Liver (tissue), 3 donors: ENCODE results near the gene CPS1.

Experiments used
- EGR1 ChIP-seq, 2 donors: IDR thresholded peaks; 2 replicates each; pipeline ENCODE4 v1.6.1; 2016 to 2018; ENCODE audit warnings: antibody characterized with exemption in 2 of 2, low read depth in 2 of 2
- FOXA1 ChIP-seq: IDR thresholded peaks from 2 replicates; pipeline ENCODE4 v1.6.1; 2016; ENCODE audit warnings: antibody characterized with exemption
- GABPA ChIP-seq, 2 donors: IDR thresholded peaks in 1 of 2; conservative IDR thresholded peaks in 1 of 2; 2 replicates each; pipeline ENCODE4 v1.6.1; 2016; ENCODE audit warnings: antibody characterized with exemption in 2 of 2, mild to moderate bottlenecking in 1 of 2, moderate library complexity in 1 of 2
- JUND ChIP-seq, 2 donors: IDR thresholded peaks; 2 replicates each; pipeline ENCODE4 v1.6.1; 2016; ENCODE audit warnings: antibody characterized with exemption in 2 of 2
- SP1 ChIP-seq: IDR thresholded peaks from 2 replicates; pipeline ENCODE4 v1.6.1; 2018; ENCODE audit warnings: antibody characterized with exemption, mild to moderate bottlenecking
- TAF1 ChIP-seq: conservative IDR thresholded peaks from 2 replicates; pipeline ENCODE4 v1.6.1; 2016; ENCODE audit warnings: antibody characterized with exemption, mild to moderate bottlenecking
- YY1 ChIP-seq: IDR thresholded peaks from 2 replicates; pipeline ENCODE4 v1.6.1; 2016; ENCODE audit warnings: antibody characterized with exemption, mild to moderate bottlenecking
- TF ChIP-seq, protein P1 (sequence below): IDR thresholded peaks from 2 replicates; pipeline ENCODE4 v1.6.1; 2016; ENCODE audit warnings: antibody characterized with exemption
- TF ChIP-seq, protein P2 (sequence below): fragments of 150-350 bp; IDR thresholded peaks from 2 replicates; pipeline ENCODE4 v1.5.1; 2017; ENCODE audit warnings: improper control_type of control experiment, low read depth, low read length; ENCODE audit not compliant: missing input control
- TF ChIP-seq, protein P3 (sequence below): IDR thresholded peaks from 2 replicates; pipeline ENCODE4 v1.6.1; 2016; ENCODE audit warnings: antibody characterized with exemption, mild to moderate bottlenecking
- TF ChIP-seq, protein P4 (sequence below): IDR thresholded peaks from 2 replicates; pipeline ENCODE4 v1.6.1; 2016; ENCODE audit warnings: antibody characterized with exemption
- donor health status: healthy.
- donor health status: healthy.

DNA sequence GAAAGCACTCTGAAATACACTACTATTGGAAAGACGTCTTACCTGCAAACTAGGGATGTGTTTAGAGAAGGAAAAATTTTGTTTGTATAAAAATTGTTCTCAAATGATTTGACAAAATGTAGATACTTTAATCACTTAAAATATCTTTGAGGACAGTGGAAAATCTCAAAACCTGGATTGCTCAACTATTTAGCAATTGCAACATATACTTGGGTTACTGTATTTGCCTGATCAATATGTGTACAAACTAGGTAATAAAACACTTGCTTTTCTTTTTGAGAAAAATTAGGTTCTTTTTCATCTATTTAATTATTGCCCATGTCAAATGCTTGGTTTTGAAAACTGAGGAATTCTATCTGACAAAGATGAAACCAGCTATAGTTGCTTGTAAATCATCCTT lies 60.9 kb downstream of the CPS1 start:
- no peak for TF ChIP-seq TAF1
- TF ChIP-seq, protein P1, sequence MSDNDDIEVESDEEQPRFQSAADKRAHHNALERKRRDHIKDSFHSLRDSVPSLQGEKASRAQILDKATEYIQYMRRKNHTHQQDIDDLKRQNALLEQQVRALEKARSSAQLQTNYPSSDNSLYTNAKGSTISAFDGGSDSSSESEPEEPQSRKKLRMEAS: no peak
- TF ChIP-seq, protein P2, sequence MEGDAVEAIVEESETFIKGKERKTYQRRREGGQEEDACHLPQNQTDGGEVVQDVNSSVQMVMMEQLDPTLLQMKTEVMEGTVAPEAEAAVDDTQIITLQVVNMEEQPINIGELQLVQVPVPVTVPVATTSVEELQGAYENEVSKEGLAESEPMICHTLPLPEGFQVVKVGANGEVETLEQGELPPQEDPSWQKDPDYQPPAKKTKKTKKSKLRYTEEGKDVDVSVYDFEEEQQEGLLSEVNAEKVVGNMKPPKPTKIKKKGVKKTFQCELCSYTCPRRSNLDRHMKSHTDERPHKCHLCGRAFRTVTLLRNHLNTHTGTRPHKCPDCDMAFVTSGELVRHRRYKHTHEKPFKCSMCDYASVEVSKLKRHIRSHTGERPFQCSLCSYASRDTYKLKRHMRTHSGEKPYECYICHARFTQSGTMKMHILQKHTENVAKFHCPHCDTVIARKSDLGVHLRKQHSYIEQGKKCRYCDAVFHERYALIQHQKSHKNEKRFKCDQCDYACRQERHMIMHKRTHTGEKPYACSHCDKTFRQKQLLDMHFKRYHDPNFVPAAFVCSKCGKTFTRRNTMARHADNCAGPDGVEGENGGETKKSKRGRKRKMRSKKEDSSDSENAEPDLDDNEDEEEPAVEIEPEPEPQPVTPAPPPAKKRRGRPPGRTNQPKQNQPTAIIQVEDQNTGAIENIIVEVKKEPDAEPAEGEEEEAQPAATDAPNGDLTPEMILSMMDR: no peak
- no peak for TF ChIP-seq FOXA1
- TF ChIP-seq SP1: no peak
- TF ChIP-seq YY1: no peak
- TF ChIP-seq GABPA (IDR thresholded peaks at IDR 0.05 in 1 of 2, conservative IDR thresholded peaks at IDR 0.05 in 1 of 2): no peak
- TF ChIP-seq, protein P3, sequence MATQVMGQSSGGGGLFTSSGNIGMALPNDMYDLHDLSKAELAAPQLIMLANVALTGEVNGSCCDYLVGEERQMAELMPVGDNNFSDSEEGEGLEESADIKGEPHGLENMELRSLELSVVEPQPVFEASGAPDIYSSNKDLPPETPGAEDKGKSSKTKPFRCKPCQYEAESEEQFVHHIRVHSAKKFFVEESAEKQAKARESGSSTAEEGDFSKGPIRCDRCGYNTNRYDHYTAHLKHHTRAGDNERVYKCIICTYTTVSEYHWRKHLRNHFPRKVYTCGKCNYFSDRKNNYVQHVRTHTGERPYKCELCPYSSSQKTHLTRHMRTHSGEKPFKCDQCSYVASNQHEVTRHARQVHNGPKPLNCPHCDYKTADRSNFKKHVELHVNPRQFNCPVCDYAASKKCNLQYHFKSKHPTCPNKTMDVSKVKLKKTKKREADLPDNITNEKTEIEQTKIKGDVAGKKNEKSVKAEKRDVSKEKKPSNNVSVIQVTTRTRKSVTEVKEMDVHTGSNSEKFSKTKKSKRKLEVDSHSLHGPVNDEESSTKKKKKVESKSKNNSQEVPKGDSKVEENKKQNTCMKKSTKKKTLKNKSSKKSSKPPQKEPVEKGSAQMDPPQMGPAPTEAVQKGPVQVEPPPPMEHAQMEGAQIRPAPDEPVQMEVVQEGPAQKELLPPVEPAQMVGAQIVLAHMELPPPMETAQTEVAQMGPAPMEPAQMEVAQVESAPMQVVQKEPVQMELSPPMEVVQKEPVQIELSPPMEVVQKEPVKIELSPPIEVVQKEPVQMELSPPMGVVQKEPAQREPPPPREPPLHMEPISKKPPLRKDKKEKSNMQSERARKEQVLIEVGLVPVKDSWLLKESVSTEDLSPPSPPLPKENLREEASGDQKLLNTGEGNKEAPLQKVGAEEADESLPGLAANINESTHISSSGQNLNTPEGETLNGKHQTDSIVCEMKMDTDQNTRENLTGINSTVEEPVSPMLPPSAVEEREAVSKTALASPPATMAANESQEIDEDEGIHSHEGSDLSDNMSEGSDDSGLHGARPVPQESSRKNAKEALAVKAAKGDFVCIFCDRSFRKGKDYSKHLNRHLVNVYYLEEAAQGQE: no peak
- no peak for TF ChIP-seq EGR1 (IDR thresholded peaks at IDR 0.05; ENCODE audit: low read depth in 2 of 2)
- TF ChIP-seq, protein P4, sequence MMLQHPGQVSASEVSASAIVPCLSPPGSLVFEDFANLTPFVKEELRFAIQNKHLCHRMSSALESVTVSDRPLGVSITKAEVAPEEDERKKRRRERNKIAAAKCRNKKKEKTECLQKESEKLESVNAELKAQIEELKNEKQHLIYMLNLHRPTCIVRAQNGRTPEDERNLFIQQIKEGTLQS: no peak
- no peak for TF ChIP-seq JUND (IDR thresholded peaks at IDR 0.05)
